K562 treated with DMSO at 1 percent for 12 hours (cell line): Measurements from ENCODE around the gene ERAL1. TPM values are rescaled to one million over a fixed set of nuclear protein-coding genes. Genes with fewer than 3 reads are reported as not detected.

Source experiments
- total RNA-seq: library from RNA; unstranded; fragments of 300-600 nt; gene quantifications from 2 replicates; pipeline ENCODE4 v1.2.3, GENCODE V29; 2022; ENCODE audit not compliant: insufficient read depth

Gene ERAL1
- 74.7 and 97.3 TPM in 2 replicates for total RNA-seq

GRCh38 chr17:28854457-28855335 is at the start of gene ERAL1:
Gene ERAL1 (plus strand): TSS chr17:28855016. CDS start chr17:28855035, 19 bp downstream.

GRCh38 chr17:28842282-28843012 is 12.4 kb upstream of the ERAL1 start, which contains the start of gene FAM222B:
Gene FAM222B (minus strand): TSS chr17:28842790. CDS start chr17:28766667, 76,123 bp downstream.

GRCh38 chr17:28896884-28897768 is 42.3 kb downstream of the ERAL1 start, which contains the start of gene FLOT2:
Gene FLOT2 (minus strand): TSS chr17:28897733. CDS start chr17:28897574, 159 bp downstream.

GRCh38 chr17:28902819-28903545 is 48.2 kb downstream of the ERAL1 start, which contains the start of gene DHRS13:
Gene DHRS13 (minus strand): TSS chr17:28903079. CDS start chr17:28902944, 135 bp downstream.

Other genes starting within 250 kb of the ERAL1 start
- gene RSKR, start 240.8 kb upstream of the ERAL1 start, total RNA-seq: 4.1 and 22.2 TPM in 2 replicates
- gene BLTP2, start 209.9 kb upstream of the ERAL1 start, total RNA-seq: 18.5 and 92.2 TPM in 2 replicates
- 70.9 and 90.0 TPM in 2 replicates for gene SDF2, start 193.1 kb upstream of the ERAL1 start, total RNA-seq
- 29.5 and 79.1 TPM in 2 replicates for gene SUPT6H, start 192.8 kb upstream of the ERAL1 start, total RNA-seq
- gene PROCA1, start 143.1 kb upstream of the ERAL1 start, total RNA-seq: 3.8 and 8.4 TPM in 2 replicates
- gene RAB34, start 137.1 kb upstream of the ERAL1 start, total RNA-seq: not detected in 2 replicates
- 2,324 and 3,638 TPM in 2 replicates for gene RPL23A, start 135.0 kb upstream of the ERAL1 start, total RNA-seq
- gene TLCD1, start 128.8 kb upstream of the ERAL1 start, total RNA-seq: 7.9 and 10.9 TPM in 2 replicates
- gene NEK8, start 126.2 kb upstream of the ERAL1 start, total RNA-seq: 2.8 and 3.3 TPM in 2 replicates
- gene TRAF4, start 111.0 kb upstream of the ERAL1 start, total RNA-seq: 104 and 114 TPM in 2 replicates
- 6.6 and 34.6 TPM in 2 replicates for gene FAM222B, start 12.2 kb upstream of the ERAL1 start, total RNA-seq
- gene FLOT2, start 42.7 kb downstream of the ERAL1 start, total RNA-seq: 151 and 177 TPM in 2 replicates
- gene DHRS13, start 48.1 kb downstream of the ERAL1 start, total RNA-seq: 38.6 TPM in 2 replicates
- 18.9 and 26.7 TPM in 2 replicates for gene PHF12, start 96.5 kb downstream of the ERAL1 start, total RNA-seq
- gene SEZ6, start 151.0 kb downstream of the ERAL1 start, total RNA-seq: not detected in 2 replicates
- gene PIPOX, start 188.1 kb downstream of the ERAL1 start, total RNA-seq: 0.37 and 0.90 TPM in 2 replicates